Measurements from ENCODE around the gene OGFOD3. TPM values are rescaled to one million over a fixed set of nuclear protein-coding genes. Genes with fewer than 3 reads are reported as not detected.

Gene OGFOD3
- total RNA-seq, 1 experiment from 2014 or later = 53.6 TPM

GRCh38 chr17:82397449-82398335 is 20.7 kb downstream of the OGFOD3 start (continued):
- TF ChIP-seq ZFX (IDR thresholded peaks at IDR 0.05) = no peak
- no peak for TF ChIP-seq EZH2 (IDR thresholded peaks at IDR 0.05)
- no peak for TF ChIP-seq EGR1 (IDR thresholded peaks at IDR 0.05; ENCODE audit: low read depth)

- Histone ChIP-seq H3K4me2 (ENCODE audit: low read length) (no peak overlapping the region), H3K79me2 (ENCODE audit: insufficient read depth, low read length) (no peaks in the 10 kb centered on the region), H2AFZ (ENCODE audit: low read depth, low read length, poor library complexity, severe bottlenecking) (no peak overlapping the region), H4K20me1 (ENCODE audit: insufficient read depth) (no peaks in the 10 kb centered on the region), H3K36me3 (ENCODE audit: control insufficient read depth in 1 of 2, insufficient read depth in 2 of 2, low read length in 2 of 2) (no peaks in the 10 kb centered on the region; a peak in 1 of 4 replicates), H3K4me3 (replicated peaks in 1 of 2; ENCODE audit: low read depth in 1 of 2, low read length in 2 of 2) (no peak overlapping the region), H3K9me2 (ENCODE audit: insufficient read depth) (no peaks in the 10 kb centered on the region), H3K9ac (ENCODE audit: low read length) (no peak overlapping the region), H3K27ac (ENCODE audit: low read depth, low read length) (peak overlapping the region; percentile 7; the same call in 1 of the 2 replicates), H3K9me3 (ENCODE audit: control insufficient read depth in 1 of 2, insufficient read depth in 1 of 2, low read depth in 1 of 2, low read length in 2 of 2) (no peaks in the 10 kb centered on the region), H3K27me3 (ENCODE audit: insufficient read depth, low read length) (no peaks in the 10 kb centered on the region), H3K4me1 (ENCODE audit: control insufficient read depth in 1 of 2, insufficient read depth in 2 of 2, low read length in 2 of 2) (peaks cover 0 to 9% of the 10 kb centered on the region in 2 experiments; a peak in 2 of 4 replicates)
- CTCF ChIA-PET = no interaction called here
- no peak for DNase-seq (ENCODE audit: low read depth, low spot score)
- BruUV-seq (replicated peaks) = no TSS peak
- ATAC-seq = peak; percentile 26; the same call in 1 of the 2 replicates
- intact Hi-C loops (cut with micrococcal nuclease) = no loop called here
- POLR2A ChIA-PET = no interaction called here
- RAD21 ChIA-PET (ENCODE audit: low non-redundant PET in 1 of 2, low total read pairs in 2 of 2, uncharacterized antibody in 2 of 2, unreplicated experiment in 2 of 2) = no interaction called here
- TF ChIP-seq EZH2 (IDR thresholded peaks at IDR 0.05) (no peak), MAX (IDR thresholded peaks at IDR 0.05) (no peak), POLR2A (IDR thresholded peaks at IDR 0.05; ENCODE audit: borderline replicate concordance, extremely low read depth, insufficient read depth, insufficient read length) (no peak), SRF (IDR thresholded peaks at IDR 0.05; ENCODE audit: low read depth) (no peak), ZFX (IDR thresholded peaks at IDR 0.05) (no peak), EGR1 (IDR thresholded peaks at IDR 0.05; ENCODE audit: low read depth) (no peak), ATF3 (IDR thresholded peaks at IDR 0.05) (no peak), REST (IDR thresholded peaks at IDR 0.05; ENCODE audit: low read depth) (no peak), JUND (IDR thresholded peaks at IDR 0.05) (no peak), SP1 (IDR thresholded peaks at IDR 0.05; ENCODE audit: low read depth) (no peak), POLR2AphosphoS5 (IDR thresholded peaks at IDR 0.05; ENCODE audit: low read depth, low read length) (no peak), EZH2phosphoT487 (IDR thresholded peaks at IDR 0.05; ENCODE audit: borderline replicate concordance) (no peak), ZBTB33 (IDR thresholded peaks at IDR 0.05; ENCODE audit: extremely low read depth, insufficient replicate concordance, low read length) (no peak), YY1 (IDR thresholded peaks at IDR 0.05; ENCODE audit: extremely low read depth, insufficient replicate concordance, low read depth, low read length) (no peak), CBX3 (IDR thresholded peaks at IDR 0.05; ENCODE audit: low read depth) (no peak)
Measured at GRCh38 chr17:82396601-82397435, 21.6 kb downstream of the OGFOD3 start.

Measured in HCT116 (cell line).